Breast epithelium (tissue), 4 donors: ENCODE measurements around the gene DBH. TPM values are rescaled to one million over a fixed set of nuclear protein-coding genes. Genes with fewer than 3 reads are reported as not detected.

Experiments used
- DNase-seq, 2 donors: peaks; one replicate each; pipeline ENCODE4 v3.0.0-alpha.2; 2019; ENCODE audit warnings: low spot score in 2 of 2
- H3K27ac ChIP-seq, 2 donors: fragments of 200-600 bp; sonication (generic) in 1 of 2; one replicate each; pipeline ENCODE4 v1.5.1; 2016 to 2019; ENCODE audit warnings: mild to moderate bottlenecking in 1 of 2
- H3K27me3 ChIP-seq, 2 donors: fragments of 200-600 bp; sonication (generic) in 1 of 2; one replicate each; pipeline versions ENCODE4 v1.5.1 to v1.6.0; 2017 to 2019; ENCODE audit warnings: control low read depth in 1 of 2, mild to moderate bottlenecking in 1 of 2
- H3K36me3 ChIP-seq: fragments of 200-600 bp; one replicate; pipeline ENCODE4 v1.5.1; 2019
- H3K4me1 ChIP-seq, 2 donors: fragments of 200-600 bp; sonication (generic); one replicate each; pipeline ENCODE4 v1.5.1; 2016 to 2019; ENCODE audit warnings: control low read depth in 1 of 2
- H3K4me3 ChIP-seq, 3 donors: fragments of 200-600 bp; sonication (generic); 1 replicate in 2 of 3; 2 replicates in 1 of 3; pipeline ENCODE4 v1.5.1; 2016 to 2019; ENCODE audit warnings: mild to moderate bottlenecking in 3 of 3, moderate library complexity in 2 of 3
- H3K9me3 ChIP-seq, 2 donors: fragments of 200-600 bp; sonication (generic) in 1 of 2; one replicate each; pipeline ENCODE4 v1.5.1; 2016 to 2019; ENCODE audit warnings: control low read depth in 1 of 2
- POLR2A ChIP-seq: fragments of 450-650 bp; IDR thresholded peaks from one replicate; pipeline ENCODE4 v1.6.1; 2016; ENCODE audit warnings: antibody characterized with exemption, mild to moderate bottlenecking, moderate library complexity
- POLR2AphosphoS5 ChIP-seq, 3 donors: sonication (generic); formaldehyde crosslinking; IDR thresholded peaks; one replicate each; pipeline ENCODE4 v1.6.1; 2017; ENCODE audit warnings: antibody characterized with exemption in 3 of 3
- intact Hi-C: fragments of 100-400 bp; cut with DNase I; formaldehyde crosslinking; loops from one replicate; pipeline ENCODE4 v1.15.1; 2023; ENCODE audit warnings: low total_unique reads
- total RNA-seq, 3 donors: library from RNA; depleted of rRNA; stranded (reverse); fragments of >200 nt; gene quantifications; one replicate each; pipeline ENCODE4 v1.1.0, GENCODE V29; 2016
- TF ChIP-seq, protein P1 (sequence below), 3 donors: fragments of 450-650 bp; IDR thresholded peaks; one replicate each; pipeline ENCODE4 v1.5.1; 2016 to 2017; ENCODE audit warnings: antibody characterized with exemption in 3 of 3, mild to moderate bottlenecking in 3 of 3, moderate library complexity in 3 of 3

Gene DBH
- total RNA-seq, 3 donors from 2014 or later = not detected

GRCh38 chr9:133610845-133611244, 25.3 kb upstream of the DBH start:
- H3K27ac ChIP-seq = no peak overlapping the region
- intact Hi-C loops = no loop called here
- TF ChIP-seq POLR2AphosphoS5 (IDR thresholded peaks at IDR 0.05) (no peak), POLR2A (no peak)
- TF ChIP-seq, protein P1, sequence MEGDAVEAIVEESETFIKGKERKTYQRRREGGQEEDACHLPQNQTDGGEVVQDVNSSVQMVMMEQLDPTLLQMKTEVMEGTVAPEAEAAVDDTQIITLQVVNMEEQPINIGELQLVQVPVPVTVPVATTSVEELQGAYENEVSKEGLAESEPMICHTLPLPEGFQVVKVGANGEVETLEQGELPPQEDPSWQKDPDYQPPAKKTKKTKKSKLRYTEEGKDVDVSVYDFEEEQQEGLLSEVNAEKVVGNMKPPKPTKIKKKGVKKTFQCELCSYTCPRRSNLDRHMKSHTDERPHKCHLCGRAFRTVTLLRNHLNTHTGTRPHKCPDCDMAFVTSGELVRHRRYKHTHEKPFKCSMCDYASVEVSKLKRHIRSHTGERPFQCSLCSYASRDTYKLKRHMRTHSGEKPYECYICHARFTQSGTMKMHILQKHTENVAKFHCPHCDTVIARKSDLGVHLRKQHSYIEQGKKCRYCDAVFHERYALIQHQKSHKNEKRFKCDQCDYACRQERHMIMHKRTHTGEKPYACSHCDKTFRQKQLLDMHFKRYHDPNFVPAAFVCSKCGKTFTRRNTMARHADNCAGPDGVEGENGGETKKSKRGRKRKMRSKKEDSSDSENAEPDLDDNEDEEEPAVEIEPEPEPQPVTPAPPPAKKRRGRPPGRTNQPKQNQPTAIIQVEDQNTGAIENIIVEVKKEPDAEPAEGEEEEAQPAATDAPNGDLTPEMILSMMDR (IDR thresholded peaks at IDR 0.05) = no peak
- no peaks in the 10 kb centered on the region for H3K9me3 ChIP-seq
- H3K4me1 ChIP-seq = no peaks in the 10 kb centered on the region
- H3K36me3 ChIP-seq = no peaks in the 10 kb centered on the region
- DNase-seq = no peak
- peaks cover 2 to 95% of the 10 kb centered on the region in 2 donors for H3K27me3 ChIP-seq
- H3K4me3 ChIP-seq = no peak overlapping the region

GRCh38 chr9:133612051-133612450, 24.1 kb upstream of the DBH start:
- no peaks in the 10 kb centered on the region for H3K9me3 ChIP-seq
- no peaks in the 10 kb centered on the region for H3K4me1 ChIP-seq
- H3K27ac ChIP-seq = no peak overlapping the region
- no peaks in the 10 kb centered on the region for H3K36me3 ChIP-seq
- intact Hi-C loops = no loop called here
- TF ChIP-seq, protein P1 (IDR thresholded peaks at IDR 0.05) = no peak
- TF ChIP-seq POLR2AphosphoS5 (IDR thresholded peaks at IDR 0.05) = no peak
- H3K4me3 ChIP-seq = no peak overlapping the region
- peaks cover 2 to 95% of the 10 kb centered on the region in 2 donors for H3K27me3 ChIP-seq
- no peak for DNase-seq

GRCh38 chr9:133612816-133613215, 23.3 kb upstream of the DBH start:
- intact Hi-C loops = no loop called here
- H3K9me3 ChIP-seq = no peaks in the 10 kb centered on the region
- no peaks in the 10 kb centered on the region for H3K36me3 ChIP-seq
- no peak for DNase-seq
- TF ChIP-seq POLR2AphosphoS5 (IDR thresholded peaks at IDR 0.05) (no peak), POLR2A (no peak)
- TF ChIP-seq, protein P1 (IDR thresholded peaks at IDR 0.05) = no peak
- H3K4me1 ChIP-seq = no peaks in the 10 kb centered on the region
- peaks cover 2 to 95% of the 10 kb centered on the region in 2 donors for H3K27me3 ChIP-seq
- no peak overlapping the region for H3K27ac ChIP-seq
- H3K4me3 ChIP-seq = no peak overlapping the region

GRCh38 chr9:133613432-133613831, 22.7 kb upstream of the DBH start:
- Histone ChIP-seq H3K36me3 (no peaks in the 10 kb centered on the region), H3K4me3 (no peak overlapping the region), H3K27ac (no peak overlapping the region), H3K27me3 (peaks cover 2 to 95% of the 10 kb centered on the region in 2 donors), H3K4me1 (no peaks in the 10 kb centered on the region), H3K9me3 (no peaks in the 10 kb centered on the region)
- TF ChIP-seq POLR2A = no peak
- TF ChIP-seq, protein P1 (IDR thresholded peaks at IDR 0.05) = no peak
- no peak for DNase-seq
- intact Hi-C loops = no loop called here

- DNase-seq = no peak
- no peaks in the 10 kb centered on the region for H3K36me3 ChIP-seq
- TF ChIP-seq, protein P1 (IDR thresholded peaks at IDR 0.05) = no peak
- no peak overlapping the region for H3K27ac ChIP-seq
- H3K9me3 ChIP-seq = no peaks in the 10 kb centered on the region
- no peak overlapping the region for H3K4me3 ChIP-seq
- intact Hi-C loops = no loop called here
- peaks cover 0 to 90% of the 10 kb centered on the region in 2 donors for H3K27me3 ChIP-seq
- H3K4me1 ChIP-seq = no peaks in the 10 kb centered on the region
Measured at GRCh38 chr9:133614056-133614455, 22.1 kb upstream of the DBH start.
